ENCODE results near the gene ANKRD44. TPM values are rescaled to one million over a fixed set of nuclear protein-coding genes. Genes with fewer than 3 reads are reported as not detected.

ANKRD44 gene
- total and polyA plus RNA-seq, 2 of the 8 experiments (the other 6 are each of a cell fraction or from before 2014, with no cell fraction given): 1.2 to 1.3 TPM

DNA sequence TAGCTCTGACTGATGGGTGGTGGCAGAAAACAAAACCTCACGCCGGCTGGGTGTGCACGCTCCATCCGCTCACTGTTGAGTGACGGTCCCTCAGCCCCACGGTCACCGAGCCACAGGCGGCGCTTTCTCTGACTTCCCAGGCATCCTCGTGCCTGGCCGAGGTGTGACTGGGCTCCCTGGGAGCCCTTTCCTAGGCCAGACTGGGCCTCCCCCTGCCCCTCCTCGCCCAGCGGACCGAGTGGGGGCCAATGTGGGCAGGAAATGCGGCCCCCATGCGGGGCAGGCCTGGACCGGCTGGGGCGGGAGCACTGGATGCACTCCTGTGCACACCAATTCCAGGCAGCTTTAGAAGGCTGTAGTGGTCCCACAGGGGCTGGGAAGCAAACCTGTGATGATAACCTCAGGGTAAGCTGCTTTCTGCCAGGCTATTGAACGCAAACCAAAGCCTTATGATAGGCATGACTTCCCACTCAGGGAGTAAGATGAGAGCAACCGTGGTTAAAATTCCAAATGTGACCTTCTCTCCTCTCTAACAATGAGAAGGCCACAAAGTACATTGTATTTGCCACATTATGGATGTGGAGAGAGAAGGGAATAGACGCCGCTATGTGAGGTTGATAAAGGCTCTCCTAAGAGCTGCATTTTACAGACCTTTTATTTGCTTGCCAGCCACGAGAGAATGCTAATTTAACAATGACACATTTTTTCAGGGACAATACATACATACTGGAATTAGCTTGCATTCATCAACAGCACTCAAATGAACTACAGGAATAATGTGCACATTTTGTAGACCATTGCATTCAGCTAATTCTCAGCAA, 300.2 kb downstream of the ANKRD44 start (continued):
- TF ChIP-seq SIX5 (IDR thresholded peaks at IDR 0.05; ENCODE audit: low read depth, low read length): no peak
- no peak for TF ChIP-seq MAFK (IDR thresholded peaks at IDR 0.05; ENCODE audit: low read depth, low read length)
- no peak for TF ChIP-seq KDM4A (IDR thresholded peaks at IDR 0.05; ENCODE audit: low read depth, low read length, severe bottlenecking)
- no peak for TF ChIP-seq KDM1A (IDR thresholded peaks at IDR 0.05; ENCODE audit: borderline replicate concordance, low read length)
- TF ChIP-seq GABPA (IDR thresholded peaks at IDR 0.05; ENCODE audit: borderline replicate concordance, insufficient read depth, low read length): no peak
- no peak for TF ChIP-seq CBX8 (IDR thresholded peaks at IDR 0.05; ENCODE audit: borderline replicate concordance, low read depth, low read length)
- TF ChIP-seq BCL11A (IDR thresholded peaks at IDR 0.05; ENCODE audit: low read depth in 2 of 2, low read length in 2 of 2): no peak
- no peak for TF ChIP-seq KDM5A (IDR thresholded peaks at IDR 0.05; ENCODE audit: low read length)
- TF ChIP-seq PHF8 (conservative IDR thresholded peaks at IDR 0.05; ENCODE audit: low read depth, low read length): no peak
- TF ChIP-seq, protein P1, sequence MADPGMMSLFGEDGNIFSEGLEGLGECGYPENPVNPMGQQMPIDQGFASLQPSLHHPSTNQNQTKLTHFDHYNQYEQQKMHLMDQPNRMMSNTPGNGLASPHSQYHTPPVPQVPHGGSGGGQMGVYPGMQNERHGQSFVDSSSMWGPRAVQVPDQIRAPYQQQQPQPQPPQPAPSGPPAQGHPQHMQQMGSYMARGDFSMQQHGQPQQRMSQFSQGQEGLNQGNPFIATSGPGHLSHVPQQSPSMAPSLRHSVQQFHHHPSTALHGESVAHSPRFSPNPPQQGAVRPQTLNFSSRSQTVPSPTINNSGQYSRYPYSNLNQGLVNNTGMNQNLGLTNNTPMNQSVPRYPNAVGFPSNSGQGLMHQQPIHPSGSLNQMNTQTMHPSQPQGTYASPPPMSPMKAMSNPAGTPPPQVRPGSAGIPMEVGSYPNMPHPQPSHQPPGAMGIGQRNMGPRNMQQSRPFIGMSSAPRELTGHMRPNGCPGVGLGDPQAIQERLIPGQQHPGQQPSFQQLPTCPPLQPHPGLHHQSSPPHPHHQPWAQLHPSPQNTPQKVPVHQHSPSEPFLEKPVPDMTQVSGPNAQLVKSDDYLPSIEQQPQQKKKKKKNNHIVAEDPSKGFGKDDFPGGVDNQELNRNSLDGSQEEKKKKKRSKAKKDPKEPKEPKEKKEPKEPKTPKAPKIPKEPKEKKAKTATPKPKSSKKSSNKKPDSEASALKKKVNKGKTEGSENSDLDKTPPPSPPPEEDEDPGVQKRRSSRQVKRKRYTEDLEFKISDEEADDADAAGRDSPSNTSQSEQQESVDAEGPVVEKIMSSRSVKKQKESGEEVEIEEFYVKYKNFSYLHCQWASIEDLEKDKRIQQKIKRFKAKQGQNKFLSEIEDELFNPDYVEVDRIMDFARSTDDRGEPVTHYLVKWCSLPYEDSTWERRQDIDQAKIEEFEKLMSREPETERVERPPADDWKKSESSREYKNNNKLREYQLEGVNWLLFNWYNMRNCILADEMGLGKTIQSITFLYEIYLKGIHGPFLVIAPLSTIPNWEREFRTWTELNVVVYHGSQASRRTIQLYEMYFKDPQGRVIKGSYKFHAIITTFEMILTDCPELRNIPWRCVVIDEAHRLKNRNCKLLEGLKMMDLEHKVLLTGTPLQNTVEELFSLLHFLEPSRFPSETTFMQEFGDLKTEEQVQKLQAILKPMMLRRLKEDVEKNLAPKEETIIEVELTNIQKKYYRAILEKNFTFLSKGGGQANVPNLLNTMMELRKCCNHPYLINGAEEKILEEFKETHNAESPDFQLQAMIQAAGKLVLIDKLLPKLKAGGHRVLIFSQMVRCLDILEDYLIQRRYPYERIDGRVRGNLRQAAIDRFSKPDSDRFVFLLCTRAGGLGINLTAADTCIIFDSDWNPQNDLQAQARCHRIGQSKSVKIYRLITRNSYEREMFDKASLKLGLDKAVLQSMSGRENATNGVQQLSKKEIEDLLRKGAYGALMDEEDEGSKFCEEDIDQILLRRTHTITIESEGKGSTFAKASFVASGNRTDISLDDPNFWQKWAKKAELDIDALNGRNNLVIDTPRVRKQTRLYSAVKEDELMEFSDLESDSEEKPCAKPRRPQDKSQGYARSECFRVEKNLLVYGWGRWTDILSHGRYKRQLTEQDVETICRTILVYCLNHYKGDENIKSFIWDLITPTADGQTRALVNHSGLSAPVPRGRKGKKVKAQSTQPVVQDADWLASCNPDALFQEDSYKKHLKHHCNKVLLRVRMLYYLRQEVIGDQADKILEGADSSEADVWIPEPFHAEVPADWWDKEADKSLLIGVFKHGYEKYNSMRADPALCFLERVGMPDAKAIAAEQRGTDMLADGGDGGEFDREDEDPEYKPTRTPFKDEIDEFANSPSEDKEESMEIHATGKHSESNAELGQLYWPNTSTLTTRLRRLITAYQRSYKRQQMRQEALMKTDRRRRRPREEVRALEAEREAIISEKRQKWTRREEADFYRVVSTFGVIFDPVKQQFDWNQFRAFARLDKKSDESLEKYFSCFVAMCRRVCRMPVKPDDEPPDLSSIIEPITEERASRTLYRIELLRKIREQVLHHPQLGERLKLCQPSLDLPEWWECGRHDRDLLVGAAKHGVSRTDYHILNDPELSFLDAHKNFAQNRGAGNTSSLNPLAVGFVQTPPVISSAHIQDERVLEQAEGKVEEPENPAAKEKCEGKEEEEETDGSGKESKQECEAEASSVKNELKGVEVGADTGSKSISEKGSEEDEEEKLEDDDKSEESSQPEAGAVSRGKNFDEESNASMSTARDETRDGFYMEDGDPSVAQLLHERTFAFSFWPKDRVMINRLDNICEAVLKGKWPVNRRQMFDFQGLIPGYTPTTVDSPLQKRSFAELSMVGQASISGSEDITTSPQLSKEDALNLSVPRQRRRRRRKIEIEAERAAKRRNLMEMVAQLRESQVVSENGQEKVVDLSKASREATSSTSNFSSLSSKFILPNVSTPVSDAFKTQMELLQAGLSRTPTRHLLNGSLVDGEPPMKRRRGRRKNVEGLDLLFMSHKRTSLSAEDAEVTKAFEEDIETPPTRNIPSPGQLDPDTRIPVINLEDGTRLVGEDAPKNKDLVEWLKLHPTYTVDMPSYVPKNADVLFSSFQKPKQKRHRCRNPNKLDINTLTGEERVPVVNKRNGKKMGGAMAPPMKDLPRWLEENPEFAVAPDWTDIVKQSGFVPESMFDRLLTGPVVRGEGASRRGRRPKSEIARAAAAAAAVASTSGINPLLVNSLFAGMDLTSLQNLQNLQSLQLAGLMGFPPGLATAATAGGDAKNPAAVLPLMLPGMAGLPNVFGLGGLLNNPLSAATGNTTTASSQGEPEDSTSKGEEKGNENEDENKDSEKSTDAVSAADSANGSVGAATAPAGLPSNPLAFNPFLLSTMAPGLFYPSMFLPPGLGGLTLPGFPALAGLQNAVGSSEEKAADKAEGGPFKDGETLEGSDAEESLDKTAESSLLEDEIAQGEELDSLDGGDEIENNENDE (IDR thresholded peaks at IDR 0.05; ENCODE audit: insufficient replicate concordance, low read length): no peak

Measured in H1 (cell line).